Measurements from ENCODE around the gene RPLP1. TPM values are rescaled to one million over a fixed set of nuclear protein-coding genes. Genes with fewer than 3 reads are reported as not detected.
"Not testable (repeated sequence)": the region's sequence is repeated elsewhere in the genome, so short reads cannot be mapped to it uniquely, and the experiment has no call there.

The RPLP1 gene
- total RNA-seq, 2 experiments from 2014 or later: 2,049 to 2,137 TPM

GRCh38 chr15:69434679-69435078, 17.9 kb upstream of the RPLP1 start:
- POLR2A ChIA-PET: interaction anchor here (1.3 kb wide), 1 partner anchor 18 kb away, joined by 4 read pairs; the partner anchor contains the start of gene RPLP1
- CTCF ChIA-PET: no interaction called here

- CTCF ChIA-PET: no interaction called here
- POLR2A ChIA-PET: no interaction called here
Measured at GRCh38 chr15:69435985-69436384, 16.6 kb upstream of the RPLP1 start.

GRCh38 chr15:69436951-69437350, 15.7 kb upstream of the RPLP1 start:
- ChIA-PET CTCF (interaction anchor here (0.7 kb wide), 1 partner anchor 33 kb away, joined by 3 read pairs; no protein-coding TSS in a partner anchor), POLR2A (no interaction called here)

GRCh38 chr15:69439623-69440022, 13.0 kb upstream of the RPLP1 start:
- ChIA-PET CTCF (interaction anchor here (1.2 kb wide), 1 partner anchor 23 kb away, joined by 4 read pairs; no protein-coding TSS in a partner anchor), POLR2A (no interaction called here)

GRCh38 chr15:69443032-69443611, 9.5 kb upstream of the RPLP1 start:
- POLR2A ChIA-PET: interaction anchor here (0.6 to 0.9 kb wide), 4 partner anchors 10 to 816 kb away, joined by 3 to 4 read pairs (median 3); partner anchors contain the start of gene KIF23
- CTCF ChIA-PET: interaction anchor here (0.6 to 2.0 kb wide), 5 partner anchors 8 to 108 kb away, joined by 3 to 9 read pairs (median 4); partner anchors contain the start of gene RPLP1

- POLR2A ChIA-PET: no interaction called here
- CTCF ChIA-PET: interaction anchor here (2.0 kb wide), 1 partner anchor 9 kb away, joined by 9 read pairs; the partner anchor contains the start of gene RPLP1
Measured at GRCh38 chr15:69444686-69445085, 7.9 kb upstream of the RPLP1 start.

- ChIA-PET POLR2A (no interaction called here), CTCF (no interaction called here)
Measured at GRCh38 chr15:69446953-69447352, 5.7 kb upstream of the RPLP1 start.

- CTCF ChIA-PET: not testable (repeated sequence)
- POLR2A ChIA-PET: interaction anchor here (0.7 kb wide), 1 partner anchor 50 kb away, joined by 3 read pairs; no protein-coding TSS in a partner anchor
Measured at GRCh38 chr15:69450221-69450620, 2.4 kb upstream of the RPLP1 start.

- CTCF ChIA-PET: interaction anchor here (0.7 to 4.5 kb wide), 4 partner anchors 8 to 1019 kb away, joined by 3 to 31 read pairs (median 3); no protein-coding TSS in a partner anchor
- POLR2A ChIA-PET: interaction anchor here (0.7 to 4.0 kb wide), 6 partner anchors 11 to 1081 kb away, joined by 3 to 55 read pairs (median 9); partner anchors contain the start of gene TLE3
Measured at GRCh38 chr15:69450968-69451695, 1.5 kb upstream of the RPLP1 start.

GRCh38 chr15:69451951-69452691, 497 bp upstream of the RPLP1 start:
- POLR2A ChIA-PET: interaction anchor here (0.9 to 4.0 kb wide), 10 partner anchors 11 to 645 kb away, joined by 4 to 55 read pairs (median 6); partner anchors contain the start of genes KIF23 and TLE3
- CTCF ChIA-PET: interaction anchor here (0.6 to 4.5 kb wide), 5 partner anchors 9 to 25 kb away, joined by 3 to 31 read pairs (median 4); no protein-coding TSS in a partner anchor

GRCh38 chr15:69454953-69455352, 2.3 kb downstream of the RPLP1 start:
- ChIA-PET POLR2A (interaction anchor here (4.0 kb wide), 1 partner anchor 8 kb away, joined by 55 read pairs; no protein-coding TSS in a partner anchor), CTCF (interaction anchor here (1.3 to 4.5 kb wide), 2 partner anchors 8 to 13 kb away, joined by 8 to 31 read pairs; no protein-coding TSS in a partner anchor)

GRCh38 chr15:69456208-69457166, 3.9 kb downstream of the RPLP1 start:
- ChIA-PET CTCF (interaction anchor here (1.0 to 1.4 kb wide), 2 partner anchors 11 to 13 kb away, joined by 4 read pairs; no protein-coding TSS in a partner anchor), POLR2A (no interaction called here)

GRCh38 chr15:69457304-69458280, 5.0 kb downstream of the RPLP1 start:
- CTCF ChIA-PET: interaction anchor here (0.7 to 1.4 kb wide), 2 partner anchors 12 to 204 kb away, joined by 4 read pairs; no protein-coding TSS in a partner anchor
- POLR2A ChIA-PET: no interaction called here

GRCh38 chr15:69459066-69459465, 6.4 kb downstream of the RPLP1 start:
- ChIA-PET CTCF (interaction anchor here (0.8 kb wide), 1 partner anchor 10 kb away, joined by 4 read pairs; no protein-coding TSS in a partner anchor), POLR2A (no interaction called here)

- POLR2A ChIA-PET: no interaction called here
- CTCF ChIA-PET: no interaction called here
Measured at GRCh38 chr15:69460481-69460880, 7.9 kb downstream of the RPLP1 start.

GRCh38 chr15:69462030-69462492, 9.4 kb downstream of the RPLP1 start:
- ChIA-PET POLR2A (interaction anchor here (1.2 to 2.4 kb wide), 2 partner anchors 9 to 48 kb away, joined by 3 to 55 read pairs; partner anchors contain the start of genes KIF23 and RPLP1), CTCF (interaction anchor here (1.0 to 2.5 kb wide), 3 partner anchors 9 to 22 kb away, joined by 4 to 31 read pairs (median 4); partner anchors contain the start of gene RPLP1)

Data from activated CD8-positive, alpha-beta memory T cell treated with anti-CD3 and anti-CD28 coated beads for 36 hours (primary cell).